EH (cell line): ENCODE measurements around the gene LRRC46.

Source experiments
- DNase-seq: peaks from one replicate; pipeline ENCODE4 v3.0.0-alpha.2; 2015; ENCODE audit warnings: low read depth

LRRC46 gene

DNA sequence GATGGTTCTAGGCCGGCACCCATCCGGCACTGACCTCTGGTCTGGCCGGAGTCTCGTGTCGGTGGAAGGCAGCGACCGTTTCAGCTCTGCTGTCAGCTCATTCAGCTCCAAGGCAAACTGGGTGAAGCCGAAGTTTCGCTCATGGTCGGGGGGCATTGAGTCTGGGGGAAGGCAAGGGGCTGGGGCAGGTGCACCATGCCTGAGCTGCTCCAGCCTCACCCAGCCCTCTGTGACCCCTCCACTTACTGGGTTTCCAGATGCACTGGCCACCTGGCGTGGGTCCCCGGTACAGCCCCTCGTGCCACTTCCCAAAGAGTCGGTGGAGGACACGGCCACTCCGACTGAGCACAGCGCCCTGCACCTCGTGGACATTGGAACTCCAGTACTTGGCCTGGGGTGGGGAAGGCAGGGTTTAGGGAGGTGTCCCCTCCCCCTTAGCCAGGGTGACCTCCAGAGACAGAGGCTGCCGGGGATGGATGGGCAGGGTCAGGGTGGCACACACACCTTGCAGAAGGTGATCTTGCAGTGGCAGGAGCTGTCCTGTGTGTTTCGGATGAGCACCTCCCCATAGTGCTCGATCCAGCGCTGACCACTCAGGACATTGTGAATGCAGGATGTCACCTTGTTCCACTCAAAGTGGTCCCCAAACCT is 22.5 kb upstream of the LRRC46 start:
- no peak for DNase-seq

DNA sequence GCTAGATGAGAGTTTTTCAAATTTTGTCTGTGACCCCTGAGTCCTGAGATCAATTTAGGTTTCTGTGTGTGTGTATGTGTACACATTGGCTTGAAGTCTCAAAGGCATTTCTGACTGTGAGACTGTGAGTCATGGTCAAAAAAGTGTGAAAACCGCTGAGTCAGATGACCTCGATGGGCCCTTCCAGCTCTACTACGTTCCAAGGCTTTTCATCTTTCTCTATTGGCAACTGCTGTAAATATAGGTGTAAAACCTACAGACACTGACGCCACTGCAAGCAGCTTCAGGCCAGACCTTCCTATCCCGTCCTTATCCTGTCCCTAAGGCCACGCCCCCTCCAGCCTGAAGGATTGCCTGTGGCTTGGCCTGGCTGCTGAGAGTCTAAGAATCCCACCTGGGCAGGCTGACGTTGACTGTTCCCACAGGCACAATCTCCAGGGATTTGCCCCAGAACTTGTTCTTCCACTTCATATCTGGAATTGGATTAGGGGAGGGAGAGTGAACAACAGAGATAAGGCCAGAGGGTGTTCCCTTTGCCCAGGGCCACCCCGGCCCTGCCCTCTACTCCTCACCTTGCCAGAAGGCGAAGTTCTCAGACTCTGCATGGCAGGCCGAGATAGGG is 21.2 kb upstream of the LRRC46 start:
- DNase-seq, result peak; percentile 89

DNA sequence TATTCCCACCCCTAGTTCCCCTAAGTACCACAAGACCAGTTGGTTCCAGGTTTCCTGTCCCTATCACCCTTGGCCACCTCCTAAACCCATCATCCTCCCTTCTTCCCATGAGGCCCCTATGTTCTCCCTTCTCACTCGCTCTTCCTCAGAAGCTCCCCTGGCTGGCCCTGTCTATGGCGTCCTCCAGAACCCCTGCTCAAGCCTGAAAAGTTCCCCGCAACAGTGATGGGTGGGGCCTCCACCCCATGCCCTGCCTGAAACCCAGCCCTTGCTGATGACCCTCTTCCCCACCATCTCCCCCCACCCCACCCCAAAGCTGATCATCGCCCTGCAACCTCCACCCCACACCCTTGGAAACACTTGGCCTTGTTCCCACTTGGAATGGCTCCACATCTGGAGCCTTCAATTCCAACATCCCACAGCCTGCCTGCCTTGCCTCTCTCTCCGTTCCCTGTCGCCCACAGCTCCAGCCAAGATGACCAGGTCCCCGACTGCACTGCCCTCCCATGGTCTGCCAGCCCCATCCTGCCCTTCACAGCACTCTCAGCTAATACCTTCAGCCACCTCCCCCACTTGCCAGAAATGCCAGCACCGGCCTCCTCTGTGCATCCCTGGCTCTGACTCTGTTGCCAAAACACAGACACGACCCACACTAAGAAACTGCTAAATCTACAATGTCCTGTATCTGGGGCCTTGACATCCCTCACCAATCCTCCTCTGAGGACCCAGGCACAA is 20.4 kb upstream of the LRRC46 start:
- no peak for DNase-seq

DNA sequence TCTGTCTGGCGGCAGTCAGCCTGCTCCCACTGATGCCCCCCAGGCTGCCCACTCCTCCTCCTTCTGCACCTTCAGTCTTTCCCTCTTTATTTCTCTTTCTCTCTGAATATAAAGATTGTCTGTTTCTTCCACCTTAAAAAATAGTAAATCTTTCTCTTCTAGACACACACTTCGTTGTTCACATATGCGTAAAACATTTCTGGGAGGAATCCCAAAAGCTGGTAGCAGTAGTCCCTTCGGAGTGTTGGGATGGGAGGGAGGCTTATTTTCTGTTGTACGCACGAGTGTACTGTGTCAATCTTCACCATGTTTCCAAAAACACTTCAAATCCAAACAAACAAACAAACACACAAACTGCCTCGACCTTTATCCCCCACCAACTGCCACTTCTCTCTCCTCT is 19.8 kb upstream of the LRRC46 start:
- DNase-seq, result no peak

DNA sequence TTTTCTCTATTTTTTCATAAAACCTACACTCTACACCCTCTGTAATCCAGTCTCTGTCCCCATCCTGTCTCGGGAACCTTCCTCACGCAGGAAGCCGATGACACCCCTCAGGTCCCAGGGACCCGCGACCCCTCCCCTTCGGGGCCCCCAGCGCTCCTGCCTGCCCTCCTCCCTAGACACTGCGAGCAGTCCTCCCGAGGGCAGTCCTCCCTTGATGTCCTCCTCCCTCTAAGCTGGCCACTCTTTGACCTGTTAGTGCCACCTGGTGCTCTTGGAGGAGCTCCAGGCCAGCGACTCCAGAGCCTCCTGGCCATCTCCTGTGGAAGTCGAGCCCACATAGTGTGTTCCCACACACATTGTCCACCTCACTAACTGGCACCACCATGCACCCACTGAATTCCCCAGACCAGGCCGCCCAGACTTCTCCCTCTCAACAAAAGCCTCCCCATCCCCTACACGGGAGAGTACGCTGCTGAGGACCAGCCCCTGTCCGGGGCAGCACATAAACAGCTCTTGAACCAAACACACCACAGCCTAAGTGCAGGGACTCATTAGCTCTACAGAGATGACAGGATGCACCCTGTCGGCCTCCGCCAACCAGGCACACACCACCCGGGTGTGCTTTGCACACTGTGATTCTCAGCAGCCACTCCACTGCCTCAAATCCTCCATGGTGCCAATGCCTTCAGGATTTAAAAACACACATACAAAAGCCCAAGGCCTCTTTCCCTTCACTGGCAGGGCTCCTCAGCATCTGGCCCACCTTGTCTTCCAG is 19.1 kb upstream of the LRRC46 start:
- no peak for DNase-seq

DNA sequence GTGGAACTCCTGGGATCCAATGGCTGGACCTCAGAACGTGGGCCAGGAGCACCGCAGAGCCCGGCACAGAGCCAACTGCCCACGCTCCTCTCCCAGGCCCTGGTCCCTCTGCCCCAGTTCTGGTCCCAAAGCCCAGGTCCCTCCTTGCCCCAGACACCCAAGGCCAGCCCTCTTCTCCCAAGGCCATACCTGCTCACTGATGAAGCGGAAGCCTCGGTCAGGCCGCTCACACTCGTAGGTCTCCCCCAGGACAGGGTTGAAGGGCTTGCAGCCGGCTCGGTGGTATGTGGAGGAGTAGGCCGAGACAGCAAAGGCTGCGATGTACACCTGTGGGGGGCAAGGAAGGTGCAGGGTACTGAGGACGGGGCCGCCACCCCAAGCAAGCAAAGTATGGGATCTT is 18.4 kb upstream of the LRRC46 start:
- DNase-seq, result no peak

DNA sequence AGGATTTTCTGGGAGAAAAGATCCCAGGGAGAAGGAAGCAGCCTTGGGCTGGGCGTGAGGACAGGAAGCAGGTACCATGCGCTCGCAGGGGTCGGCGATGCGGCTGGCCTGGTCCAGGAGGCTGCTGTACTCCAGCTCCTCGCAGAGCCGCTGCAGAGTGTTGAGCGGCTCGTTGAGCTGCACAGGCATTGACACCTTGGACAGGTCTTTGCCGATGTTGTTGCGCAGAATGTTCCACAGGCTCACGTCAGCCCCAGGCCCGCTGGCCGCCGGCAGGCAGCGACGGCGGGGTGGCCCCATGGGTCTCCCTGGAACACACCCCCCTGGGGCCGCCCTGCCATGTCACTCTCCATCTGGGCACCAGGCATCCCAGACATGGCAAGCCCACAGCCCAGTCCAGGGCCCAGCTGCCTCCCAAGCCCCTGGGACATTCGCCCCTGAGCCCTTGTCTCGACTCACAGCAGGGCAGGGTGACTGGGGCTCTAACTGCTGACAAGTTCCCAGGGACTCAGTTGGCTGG is 17.9 kb upstream of the LRRC46 start:
- DNase-seq, result no peak

DNA sequence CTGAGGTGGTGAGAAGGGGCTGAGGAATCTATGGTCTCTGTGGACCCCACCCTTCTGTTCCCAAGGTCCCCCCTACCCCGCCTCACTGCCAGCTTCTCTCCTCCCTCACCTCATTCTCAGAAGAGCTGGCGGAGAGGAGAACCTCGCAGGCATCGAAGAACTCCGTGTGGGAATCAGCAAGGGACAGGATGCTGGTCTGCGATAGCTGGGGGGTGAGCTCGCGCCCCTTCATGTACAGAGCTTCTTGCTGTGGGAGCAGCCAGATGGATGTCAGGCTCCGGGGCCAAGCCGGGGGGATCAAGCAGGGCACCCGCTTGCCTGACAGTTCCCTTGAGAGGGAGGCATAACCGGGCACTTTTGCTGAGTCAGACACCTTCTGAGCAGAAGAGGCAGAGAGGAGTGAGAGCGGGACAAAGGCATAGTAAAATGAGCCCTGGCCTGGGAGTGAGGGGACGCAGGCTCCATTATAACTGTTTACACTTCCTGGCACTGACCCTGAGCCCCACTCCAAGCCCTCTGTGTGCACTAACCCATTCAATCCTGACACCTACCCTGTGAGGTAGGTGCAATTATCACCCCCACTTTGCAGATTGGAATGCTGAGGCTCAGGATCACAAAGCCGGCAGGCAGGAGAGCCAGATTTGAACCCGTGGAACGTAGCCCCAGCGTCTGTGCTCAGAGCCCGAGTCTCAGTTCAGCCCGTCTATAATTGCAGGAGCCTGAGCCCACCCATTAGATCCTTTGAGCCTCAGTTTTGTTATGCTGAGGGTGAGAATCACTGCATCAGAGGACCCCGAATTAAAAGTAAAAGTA is 16.2 kb upstream of the LRRC46 start:
- no peak for DNase-seq

DNA sequence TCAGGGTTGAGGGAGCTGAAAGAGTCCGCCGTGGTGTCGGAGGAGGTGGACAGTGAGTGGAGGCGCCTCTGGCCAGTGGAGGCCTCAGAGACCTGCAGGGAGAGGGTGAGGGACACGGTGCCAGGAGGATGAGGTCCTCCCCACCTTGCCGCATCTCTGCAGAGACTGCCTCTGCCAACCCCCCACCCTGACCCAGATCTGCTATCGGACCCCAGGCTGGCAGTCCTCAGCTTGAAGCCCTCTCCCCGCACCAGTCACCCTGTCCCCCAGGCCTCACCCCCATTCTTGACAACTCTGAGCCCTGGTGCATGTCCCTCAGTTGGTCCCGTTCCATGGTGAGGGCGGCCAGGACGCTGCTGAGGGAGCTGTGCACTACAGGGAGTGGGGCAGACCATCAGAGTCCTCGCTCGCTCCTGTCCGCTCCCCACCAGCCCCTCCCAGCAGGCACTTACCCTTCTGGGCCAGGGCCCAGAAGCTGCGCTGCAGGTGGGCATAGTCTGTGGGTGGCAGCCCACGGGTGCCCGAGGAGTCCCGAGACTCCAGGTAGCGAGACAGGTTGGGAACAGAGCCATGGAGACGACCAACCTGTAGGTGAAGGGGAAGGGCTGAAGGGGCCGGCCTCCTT is 15.2 kb upstream of the LRRC46 start:
- no peak for DNase-seq

DNA sequence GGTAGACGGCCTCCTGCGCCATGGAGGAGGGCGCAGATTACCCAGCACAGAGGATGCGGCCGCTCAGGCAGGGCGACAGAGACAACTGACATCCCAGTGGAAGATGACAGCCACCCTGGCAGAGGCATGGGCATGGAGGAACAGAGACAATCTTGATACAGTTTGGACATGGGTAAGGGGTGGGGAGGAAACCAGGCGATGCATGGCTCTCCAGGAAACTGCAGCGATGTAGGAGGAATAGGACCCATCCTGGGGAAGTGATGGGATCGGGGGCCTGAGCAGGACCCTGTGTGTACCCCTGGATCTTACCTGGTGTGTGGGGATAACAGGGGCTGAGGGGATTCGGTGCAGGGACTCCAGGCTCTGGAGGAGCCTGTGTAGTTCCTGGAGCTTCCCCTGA is 14.5 kb upstream of the LRRC46 start:
- DNase-seq, result no peak

DNA sequence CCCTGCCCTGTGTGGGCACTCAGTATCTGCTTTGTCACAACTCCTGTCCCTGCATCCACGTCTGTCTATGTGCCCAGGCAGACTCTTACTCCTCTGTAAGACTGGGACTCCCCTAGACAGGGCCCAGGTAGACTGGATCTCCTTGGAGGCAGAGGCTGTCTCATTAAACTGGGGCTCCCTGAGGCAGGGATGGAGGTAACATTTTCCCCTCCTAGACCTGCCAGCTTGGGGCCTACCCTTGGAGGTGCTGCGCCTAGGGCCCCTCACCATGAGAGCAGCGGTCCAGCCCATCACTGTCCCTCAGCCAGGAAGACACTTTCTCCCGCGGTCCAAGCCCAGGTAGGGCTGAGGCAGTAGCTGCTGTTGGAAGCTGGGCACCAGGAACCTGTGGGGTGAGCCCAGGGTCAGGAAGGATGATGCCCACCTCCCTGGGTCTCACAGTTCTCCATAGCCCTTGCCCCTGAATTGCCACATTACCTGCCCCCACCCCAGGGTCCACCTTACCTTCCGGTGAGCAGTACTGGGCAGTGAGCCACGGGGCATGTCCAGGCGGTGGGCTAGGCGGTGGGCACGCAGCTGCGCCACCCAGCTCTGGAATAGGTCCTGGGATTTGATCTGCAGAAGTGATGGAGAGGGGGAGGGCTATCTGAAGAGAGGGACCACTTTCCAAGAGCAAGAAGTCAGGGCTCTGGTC is 13.3 kb upstream of the LRRC46 start:
- no peak for DNase-seq

DNA sequence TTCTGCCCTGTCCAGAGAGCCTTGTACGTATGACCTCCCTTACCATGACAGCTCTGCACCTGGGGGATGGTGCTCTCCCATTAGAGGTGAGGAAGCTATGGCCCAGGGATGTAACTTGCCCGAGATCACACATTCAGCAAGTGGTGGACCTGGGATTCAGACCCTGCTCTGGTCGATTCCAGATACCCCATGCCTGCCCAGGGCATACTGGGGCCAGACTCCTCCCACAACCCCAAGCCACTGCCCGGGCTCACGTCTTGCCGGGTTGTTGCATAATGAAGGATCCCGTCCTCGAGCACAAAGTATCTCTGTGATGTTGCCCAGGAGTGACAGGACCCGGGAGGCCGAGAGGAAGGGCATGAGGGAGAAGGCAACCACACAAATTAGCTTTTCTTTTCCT is 12.0 kb upstream of the LRRC46 start:
- DNase-seq, result no peak

DNA sequence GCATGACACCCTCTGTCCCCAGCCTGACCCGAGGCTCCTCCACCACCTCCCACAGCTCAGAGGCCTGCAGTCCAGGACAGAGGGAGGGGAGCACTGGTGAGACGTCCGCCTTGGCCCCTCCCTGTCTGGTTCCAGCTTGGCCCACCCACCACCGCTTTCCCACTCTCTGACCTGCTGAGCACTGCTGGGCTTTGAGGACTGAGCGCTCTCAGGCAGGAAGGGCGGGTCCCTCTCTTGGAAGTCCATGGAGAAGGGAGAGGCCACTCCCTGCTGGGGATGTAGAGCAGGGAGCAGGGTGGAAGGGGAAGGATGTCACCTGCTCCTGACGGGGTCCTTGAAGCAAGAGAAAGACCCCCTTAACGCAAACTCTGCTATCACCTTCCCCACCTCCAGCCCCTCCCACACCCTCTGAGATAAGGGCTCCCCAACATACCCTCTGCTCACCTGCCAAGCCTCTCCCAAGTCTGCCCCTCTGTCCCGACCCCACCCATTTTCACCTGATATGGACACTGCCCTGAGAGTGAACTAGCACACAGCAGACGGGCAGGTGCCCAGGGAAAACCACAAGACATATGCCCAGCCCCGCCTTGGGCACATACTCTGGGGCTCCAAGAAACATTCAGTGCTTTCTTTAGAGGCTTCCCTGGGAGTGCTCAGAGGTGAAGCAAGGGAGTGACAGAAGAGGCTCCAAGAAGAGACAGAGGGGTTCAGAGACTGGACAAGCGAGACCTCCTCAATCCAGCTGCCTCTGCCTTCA is 11.3 kb upstream of the LRRC46 start:
- no peak for DNase-seq

DNA sequence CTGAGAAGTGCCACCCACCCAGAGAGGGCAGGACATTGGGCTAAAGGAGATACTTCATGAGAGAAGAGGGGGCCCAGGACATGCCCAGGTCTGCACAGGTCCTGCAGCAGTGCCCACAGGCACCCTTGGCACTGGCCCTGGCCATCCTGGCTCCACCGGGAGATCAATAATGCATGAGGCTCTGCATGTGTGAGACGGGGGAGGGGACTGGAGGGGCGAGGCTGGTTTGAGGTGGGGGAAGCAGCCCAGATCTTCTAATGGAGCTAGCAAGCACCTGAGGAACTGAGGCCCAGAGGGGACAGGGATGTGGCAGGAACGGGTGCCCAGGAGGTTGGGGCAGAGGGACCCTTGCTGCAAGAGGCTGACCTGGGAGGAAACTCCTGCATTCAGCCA is 10.4 kb upstream of the LRRC46 start:
- no peak for DNase-seq

DNA sequence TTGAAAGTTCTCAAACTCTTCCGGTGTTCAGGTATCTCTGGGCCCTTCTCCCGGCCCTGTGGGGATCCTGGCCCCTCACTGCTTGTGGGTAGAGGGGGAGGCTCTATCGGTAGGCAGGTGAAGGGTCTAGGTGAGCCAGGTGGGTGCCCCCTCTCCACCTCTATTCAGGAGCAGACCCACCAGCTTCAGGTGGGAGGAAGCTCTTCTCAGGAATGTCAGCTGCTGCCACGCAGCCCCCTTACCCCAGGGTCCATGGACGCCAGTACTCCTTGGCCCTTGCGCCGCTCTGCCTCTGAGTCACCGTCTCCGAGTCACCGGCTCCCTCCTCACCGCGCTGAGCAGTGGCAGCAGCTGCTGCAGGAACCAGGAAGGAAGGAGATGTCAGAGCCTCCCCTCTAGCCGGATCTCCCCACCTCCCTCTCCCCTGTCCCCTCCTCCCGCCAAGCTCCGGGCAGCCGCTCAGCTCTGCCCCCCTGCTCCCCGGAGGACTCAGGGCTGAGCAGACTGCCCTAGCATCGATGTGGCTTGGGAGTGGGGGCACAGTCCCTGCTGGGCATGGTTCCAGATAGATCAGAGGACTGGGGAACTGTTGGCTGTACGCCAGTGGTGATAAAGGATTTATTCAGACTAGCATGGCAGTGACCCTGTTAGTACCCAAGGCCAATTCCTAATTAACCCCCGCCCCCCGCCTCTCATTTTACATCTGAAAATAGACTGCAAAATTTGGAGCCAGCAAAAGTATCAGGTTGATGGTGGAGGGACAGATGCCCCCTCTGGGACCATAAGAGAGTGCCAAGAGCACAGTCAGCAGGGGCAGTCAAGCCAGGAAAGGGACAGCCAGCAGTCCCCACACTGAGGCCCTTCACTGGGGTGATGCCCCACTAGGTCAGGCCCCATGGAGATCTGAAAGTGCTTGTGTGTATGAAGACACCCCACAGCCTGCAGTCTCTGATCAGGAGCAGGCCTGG is 9.8 kb upstream of the LRRC46 start, which contains the start of gene OSBPL7:
Gene OSBPL7, minus strand, starts transcription at position 371 of the 968 bp plus-strand sequence. CDS start 1,516 bp downstream, outside the sequence.
- peak; percentile 91 for DNase-seq

DNA sequence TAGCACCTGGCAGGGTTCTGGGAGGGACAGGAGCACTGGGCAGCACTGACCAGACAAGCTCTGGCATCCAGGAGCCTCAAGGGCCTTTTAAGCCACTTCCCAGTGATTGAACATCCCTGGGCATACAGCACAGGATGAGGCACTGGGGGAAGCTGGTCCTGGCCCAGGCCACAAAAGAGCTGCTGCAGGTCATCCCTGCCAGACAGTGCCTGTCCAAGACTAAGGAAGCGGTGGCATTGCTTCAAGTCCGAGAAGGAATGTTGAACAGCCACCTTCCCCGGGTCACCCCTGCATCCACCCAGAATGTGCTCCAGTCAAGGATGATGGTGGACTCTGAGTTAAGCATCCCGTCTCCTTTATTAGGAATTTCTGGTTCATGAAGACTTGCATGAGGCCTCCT is 8.7 kb upstream of the LRRC46 start:
- DNase-seq, result no peak

DNA sequence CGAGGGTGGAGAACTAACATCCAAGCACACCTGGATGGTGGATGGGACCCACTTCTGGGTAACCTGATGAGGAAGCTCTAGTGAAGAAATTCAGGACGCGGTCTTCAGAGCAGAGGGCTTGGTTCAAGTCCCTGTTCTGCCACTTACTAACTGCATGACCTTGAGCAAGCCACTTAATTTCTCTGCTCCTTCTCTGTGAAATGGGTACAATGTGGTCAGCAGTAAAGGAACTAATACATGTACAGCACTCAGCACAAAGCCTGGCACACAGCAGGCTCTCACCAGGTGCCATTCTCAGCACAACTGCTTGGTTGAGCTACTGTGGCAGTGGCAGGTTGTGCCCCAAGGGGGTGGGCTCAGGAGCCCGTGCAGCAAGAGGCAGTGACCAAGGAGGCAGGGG is 8.0 kb upstream of the LRRC46 start:
- no peak for DNase-seq

DNA sequence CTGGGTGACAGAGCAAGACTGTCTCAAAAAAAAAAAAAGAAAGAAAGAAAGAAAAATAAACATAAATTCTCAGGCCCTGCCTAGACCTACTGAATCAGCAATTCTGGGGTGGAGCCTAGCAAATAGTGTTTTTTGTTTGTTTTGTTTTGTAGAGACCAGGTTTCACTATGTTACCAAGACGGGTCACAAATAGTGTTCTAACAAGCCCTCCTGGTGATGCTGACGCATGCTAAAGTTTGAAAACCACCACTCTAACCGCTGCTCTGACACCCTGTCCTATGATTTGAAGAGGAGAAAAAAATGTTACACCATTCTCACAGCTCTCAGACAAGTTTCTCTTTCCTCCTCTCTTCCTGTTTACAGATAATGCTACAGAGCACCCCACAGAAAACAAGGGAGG is 1.6 kb upstream of the LRRC46 start:
- DNase-seq, result no peak
